ENCODE measurements around the gene MASP2.
"Not testable (repeated sequence)": the region's sequence is repeated elsewhere in the genome, so short reads cannot be mapped to it uniquely, and the experiment has no call there.

Gene MASP2

DNA sequence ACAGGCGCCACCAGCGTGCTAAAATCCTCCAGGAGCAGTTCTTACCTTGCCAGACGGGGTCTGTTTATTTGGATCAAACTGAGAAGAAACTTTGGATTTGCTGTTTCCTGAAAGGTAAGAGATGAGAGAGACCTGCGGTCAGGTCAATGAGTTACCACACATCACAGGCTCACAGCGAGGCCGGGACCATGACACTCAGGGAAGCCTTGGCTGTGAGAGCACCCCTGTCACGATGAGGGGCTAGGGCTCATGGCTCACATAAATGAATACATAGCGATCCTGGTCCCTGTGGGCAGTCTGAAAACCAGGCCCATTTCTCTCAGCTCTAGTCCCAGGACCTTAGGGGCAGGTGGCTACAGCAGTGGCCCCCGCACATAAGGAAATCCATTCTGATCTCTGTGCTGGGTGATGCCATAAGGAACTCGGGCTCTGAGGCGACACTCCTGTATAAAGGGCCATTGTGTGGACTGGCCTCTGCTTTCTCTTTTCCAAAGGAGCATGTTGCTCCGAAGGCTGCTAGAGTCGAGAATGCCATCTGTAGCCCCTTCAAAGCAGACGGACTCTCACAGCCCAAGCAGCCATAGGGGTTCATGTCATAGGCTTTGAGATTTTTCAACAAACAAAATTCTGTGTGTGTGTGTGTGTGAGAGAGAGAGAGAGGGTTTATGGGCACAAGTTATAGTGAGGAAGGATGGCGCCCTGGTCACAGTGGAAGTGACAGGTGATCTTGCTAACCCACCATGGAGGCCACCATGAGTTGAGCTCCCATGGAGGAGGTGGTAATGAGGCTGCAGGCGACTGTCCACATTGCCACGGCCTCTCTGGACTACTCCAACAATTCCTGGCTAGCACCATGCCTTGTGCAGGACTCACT lies 21.8 kb upstream of the MASP2 start:
- FAIRE-seq (no peak), DNase-seq (ENCODE audit: insufficient read length, low spot score) (no peak)
- TF ChIP-seq, protein P1, sequence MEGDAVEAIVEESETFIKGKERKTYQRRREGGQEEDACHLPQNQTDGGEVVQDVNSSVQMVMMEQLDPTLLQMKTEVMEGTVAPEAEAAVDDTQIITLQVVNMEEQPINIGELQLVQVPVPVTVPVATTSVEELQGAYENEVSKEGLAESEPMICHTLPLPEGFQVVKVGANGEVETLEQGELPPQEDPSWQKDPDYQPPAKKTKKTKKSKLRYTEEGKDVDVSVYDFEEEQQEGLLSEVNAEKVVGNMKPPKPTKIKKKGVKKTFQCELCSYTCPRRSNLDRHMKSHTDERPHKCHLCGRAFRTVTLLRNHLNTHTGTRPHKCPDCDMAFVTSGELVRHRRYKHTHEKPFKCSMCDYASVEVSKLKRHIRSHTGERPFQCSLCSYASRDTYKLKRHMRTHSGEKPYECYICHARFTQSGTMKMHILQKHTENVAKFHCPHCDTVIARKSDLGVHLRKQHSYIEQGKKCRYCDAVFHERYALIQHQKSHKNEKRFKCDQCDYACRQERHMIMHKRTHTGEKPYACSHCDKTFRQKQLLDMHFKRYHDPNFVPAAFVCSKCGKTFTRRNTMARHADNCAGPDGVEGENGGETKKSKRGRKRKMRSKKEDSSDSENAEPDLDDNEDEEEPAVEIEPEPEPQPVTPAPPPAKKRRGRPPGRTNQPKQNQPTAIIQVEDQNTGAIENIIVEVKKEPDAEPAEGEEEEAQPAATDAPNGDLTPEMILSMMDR (IDR thresholded peaks at IDR 0.05; ENCODE audit: insufficient read depth, missing control alignments) = no peak

DNA sequence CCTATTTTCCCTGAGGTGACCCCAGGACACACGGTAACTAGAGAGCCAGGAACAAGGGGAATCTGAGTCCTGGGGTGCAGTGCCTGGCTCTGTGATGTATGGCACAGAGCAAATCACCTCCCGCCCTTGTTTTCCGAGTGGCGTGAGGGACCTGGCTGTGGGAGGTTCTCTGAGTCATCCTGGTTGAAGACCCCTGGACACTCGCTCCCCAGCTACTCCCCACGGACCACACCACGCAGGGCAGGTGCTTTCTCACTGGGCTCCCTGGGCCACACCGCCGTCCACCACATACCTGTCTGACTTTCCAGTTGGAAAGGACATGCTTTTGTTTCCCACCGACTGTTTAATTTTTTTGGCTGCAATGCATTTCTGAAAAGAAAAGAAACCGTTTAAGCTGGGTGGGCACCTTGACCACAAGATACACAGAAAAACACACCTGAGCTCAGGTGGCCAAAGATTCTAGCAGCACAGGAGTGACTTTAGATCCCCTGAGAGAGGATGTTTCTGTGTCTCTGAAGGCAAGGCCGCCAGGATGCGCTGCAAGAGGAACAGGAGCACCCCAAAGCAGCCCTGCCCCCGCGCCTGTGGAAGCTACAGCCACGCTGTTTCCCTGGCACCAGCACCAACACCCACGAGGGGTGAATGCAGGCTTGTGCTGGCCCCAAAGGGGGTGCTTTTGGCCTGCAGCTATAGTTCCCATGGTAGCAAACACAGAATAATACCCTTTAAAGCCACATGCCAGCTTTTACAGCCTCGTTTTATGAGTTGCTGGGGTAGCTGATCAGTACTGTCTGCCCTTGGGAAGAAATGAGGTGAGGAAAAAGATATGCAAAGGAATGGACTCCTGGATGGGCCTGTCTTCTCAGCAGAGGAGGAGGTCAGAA lies 20.9 kb upstream of the MASP2 start:
- TF ChIP-seq, protein P1 (IDR thresholded peaks at IDR 0.05; ENCODE audit: insufficient read depth, missing control alignments) = no peak
- FAIRE-seq (no peak), DNase-seq (ENCODE audit: insufficient read length, low spot score) (no peak)

GRCh38 chr1:11065796-11066195 lies 18.8 kb upstream of the MASP2 start:
- TF ChIP-seq, protein P1 (IDR thresholded peaks at IDR 0.05; ENCODE audit: insufficient read depth, missing control alignments) = no peak
- FAIRE-seq = no peak
- no peak for DNase-seq (ENCODE audit: insufficient read length, low spot score)

GRCh38 chr1:11064942-11065341 lies 17.9 kb upstream of the MASP2 start:
- FAIRE-seq (no peak), DNase-seq (ENCODE audit: insufficient read length, low spot score) (no peak)
- TF ChIP-seq, protein P1 (IDR thresholded peaks at IDR 0.05; ENCODE audit: insufficient read depth, missing control alignments) = no peak

GRCh38 chr1:11063937-11064537 lies 17.0 kb upstream of the MASP2 start:
- TF ChIP-seq, protein P1 (IDR thresholded peaks at IDR 0.05; ENCODE audit: insufficient read depth, missing control alignments) = peak; percentile 5
- not testable (repeated sequence) for FAIRE-seq; DNase-seq (ENCODE audit: insufficient read length, low spot score)

DNA sequence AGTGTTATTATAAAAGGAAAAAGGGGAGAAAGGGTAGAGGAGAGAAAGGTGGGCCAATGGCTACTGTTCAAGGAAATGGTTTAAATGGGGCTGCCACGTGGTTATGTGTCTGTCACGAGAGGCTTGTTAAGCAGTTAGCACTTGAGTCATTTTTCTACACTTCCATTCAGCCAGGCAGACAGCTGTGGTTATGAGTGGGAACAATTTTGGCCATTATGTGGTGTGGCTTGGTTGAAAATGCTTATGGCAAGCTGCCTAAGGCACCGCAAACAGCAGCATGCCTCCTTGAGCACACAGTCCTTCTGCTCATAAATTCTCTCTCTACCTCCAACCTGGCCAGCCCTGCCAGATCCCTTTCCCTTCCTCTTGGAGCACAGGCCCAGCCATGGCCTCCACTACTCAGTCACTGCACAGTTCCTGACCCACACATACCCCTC lies 15.9 kb upstream of the MASP2 start:
- no peak for FAIRE-seq
- TF ChIP-seq, protein P1 (IDR thresholded peaks at IDR 0.05; ENCODE audit: insufficient read depth, missing control alignments) = no peak
- no peak for DNase-seq (ENCODE audit: insufficient read length, low spot score)

Measured in D721Med (cell line).